BLaER1 (cell line): Measurements from ENCODE around the gene RHOH.

Source experiments
- H3K27ac ChIP-seq: shearing (Covaris generic); formaldehyde crosslinking; 2 replicates; pipeline ENCODE4 v1.8.1; 2022
- H3K27me3 ChIP-seq: shearing (Covaris generic); formaldehyde crosslinking; 2 replicates; pipeline ENCODE4 v1.8.1; 2022
- H3K36me3 ChIP-seq: shearing (Covaris generic); formaldehyde crosslinking; 2 replicates; pipeline ENCODE4 v1.8.1; 2022
- H3K4me1 ChIP-seq: shearing (Covaris generic); formaldehyde crosslinking; 2 replicates; pipeline ENCODE4 v1.8.1; 2022
- H3K4me2 ChIP-seq: shearing (Covaris generic); formaldehyde crosslinking; 2 replicates; pipeline ENCODE4 v1.8.1; 2022
- H3K4me3 ChIP-seq: shearing (Covaris generic); formaldehyde crosslinking; 2 replicates; pipeline ENCODE4 v1.8.1; 2022
- H3K9ac ChIP-seq: shearing (Covaris generic); formaldehyde crosslinking; 2 replicates; pipeline ENCODE4 v1.8.1; 2022
- H3K9me3 ChIP-seq: shearing (Covaris generic); formaldehyde crosslinking; 2 replicates; pipeline ENCODE4 v1.8.1; 2022
- H4K20me1 ChIP-seq: shearing (Covaris generic); formaldehyde crosslinking; 2 replicates; pipeline ENCODE4 v1.8.1; 2022
- Cebpa-rat ChIP-seq: shearing (Covaris generic); IDR thresholded peaks from 2 replicates; pipeline ENCODE4 v1.8.1; 2022

The RHOH gene

DNA sequence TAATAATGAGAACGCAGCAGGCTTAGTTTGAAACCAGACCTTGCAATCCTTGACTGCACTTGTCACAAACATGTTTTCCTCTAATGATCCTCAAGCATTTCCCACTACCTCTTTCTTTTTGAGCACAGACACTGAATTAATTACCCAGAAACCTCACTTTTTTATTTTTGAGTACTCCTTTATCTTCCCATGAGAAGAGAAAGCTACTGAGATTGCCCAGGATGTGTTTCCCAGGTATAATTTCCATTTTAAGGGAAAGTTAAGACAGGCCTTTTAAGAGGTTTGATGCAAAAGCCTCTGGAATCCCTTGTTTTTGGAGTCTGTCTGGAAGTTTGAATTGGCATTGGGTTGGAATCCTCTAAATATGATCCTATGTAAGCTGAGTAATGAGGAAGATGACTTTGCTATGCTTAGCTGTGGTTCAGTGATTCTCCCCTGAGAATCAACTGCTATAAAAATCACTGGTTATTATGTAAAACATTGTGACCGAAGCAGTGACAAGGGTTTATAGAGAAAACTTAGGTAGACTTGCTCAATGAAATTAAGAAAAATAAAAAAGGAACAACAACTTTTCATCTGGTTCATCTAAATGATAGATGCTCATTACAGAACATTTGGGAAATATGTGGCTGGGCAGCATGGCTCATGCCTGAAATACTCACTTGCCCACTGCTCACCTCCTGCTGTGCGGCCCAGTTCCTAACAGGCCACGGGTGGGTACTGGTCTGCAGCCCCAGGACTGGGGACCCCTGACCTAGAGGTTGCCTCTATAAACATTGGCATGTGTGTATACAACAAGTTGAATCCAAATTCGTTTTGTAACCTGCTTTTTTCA lies 10.8 kb upstream of the RHOH start:
- H3K4me2 ChIP-seq, result peak overlapping the region; percentile 72
- peaks cover 52% of the 10 kb centered on the region for H3K4me1 ChIP-seq
- no peak for TF ChIP-seq Cebpa-rat
- peak overlapping the region; percentile 17; the same call in 1 of the 2 replicates for H3K9ac ChIP-seq
- no peaks in the 10 kb centered on the region for H3K27me3 ChIP-seq
- H3K9me3 ChIP-seq, result no peaks in the 10 kb centered on the region
- peak overlapping the region; percentile 23; the same call in 1 of the 2 replicates for H3K4me3 ChIP-seq
- peak overlapping the region; percentile 46; the same call in 1 of the 2 replicates for H3K27ac ChIP-seq
- no peaks in the 10 kb centered on the region for H3K36me3 ChIP-seq
- no peaks in the 10 kb centered on the region for H4K20me1 ChIP-seq

DNA sequence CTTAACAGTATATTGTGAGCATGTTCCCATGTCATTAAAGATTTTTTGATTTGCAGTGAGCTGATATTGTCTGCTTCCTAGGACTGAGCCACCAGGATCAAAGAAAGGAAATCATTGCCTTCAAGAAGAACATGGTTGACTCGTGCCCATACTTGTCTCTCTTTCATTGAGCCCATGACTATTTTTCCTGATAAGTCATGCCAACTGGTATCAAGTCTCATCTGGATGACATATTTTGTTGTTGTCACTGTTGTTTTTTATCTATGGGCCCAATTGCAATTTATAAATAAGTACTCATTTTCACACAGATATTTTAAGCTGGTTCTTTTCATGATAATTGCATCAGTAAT lies 10.2 kb upstream of the RHOH start:
- Histone ChIP-seq H3K4me3 (no peak overlapping the region), H3K27ac (peak overlapping the region; percentile 46; the same call in 1 of the 2 replicates), H3K4me2 (peak overlapping the region; percentile 72), H3K36me3 (no peaks in the 10 kb centered on the region), H3K9me3 (no peaks in the 10 kb centered on the region), H3K4me1 (peaks cover 56% of the 10 kb centered on the region), H3K9ac (no peak overlapping the region), H3K27me3 (no peaks in the 10 kb centered on the region), H4K20me1 (no peaks in the 10 kb centered on the region)
- TF ChIP-seq Cebpa-rat, result no peak

DNA sequence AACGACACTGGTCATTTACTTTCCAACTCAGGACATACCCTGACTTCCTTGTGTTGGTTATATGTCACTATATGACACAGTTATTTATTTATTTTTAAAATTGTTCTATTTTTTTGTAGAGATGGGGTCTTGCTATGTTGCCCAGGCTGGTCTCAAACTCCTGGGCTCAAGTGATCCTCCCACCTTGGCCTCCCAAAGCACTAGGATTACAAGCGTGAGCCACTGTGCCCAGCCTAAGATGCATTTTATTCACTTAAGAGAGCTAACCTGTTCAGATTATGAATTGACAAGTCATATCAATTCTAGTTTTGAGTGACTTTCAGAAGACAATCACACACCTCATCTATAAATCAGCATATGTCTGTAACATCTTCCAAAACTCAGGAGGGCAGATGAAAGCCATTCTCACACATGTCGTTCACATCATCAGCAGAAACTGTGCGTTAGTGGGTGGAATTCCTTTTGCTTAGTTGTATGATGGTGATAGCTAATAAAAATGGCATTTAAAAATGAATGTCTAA lies 9.4 kb upstream of the RHOH start:
- Histone ChIP-seq H3K9ac (no peak overlapping the region), H3K4me3 (no peak overlapping the region), H3K9me3 (no peaks in the 10 kb centered on the region), H3K4me2 (no peak overlapping the region), H3K27me3 (no peaks in the 10 kb centered on the region), H3K4me1 (peaks cover 56% of the 10 kb centered on the region), H3K36me3 (no peaks in the 10 kb centered on the region), H3K27ac (no peak overlapping the region), H4K20me1 (no peaks in the 10 kb centered on the region)
- no peak for TF ChIP-seq Cebpa-rat

DNA sequence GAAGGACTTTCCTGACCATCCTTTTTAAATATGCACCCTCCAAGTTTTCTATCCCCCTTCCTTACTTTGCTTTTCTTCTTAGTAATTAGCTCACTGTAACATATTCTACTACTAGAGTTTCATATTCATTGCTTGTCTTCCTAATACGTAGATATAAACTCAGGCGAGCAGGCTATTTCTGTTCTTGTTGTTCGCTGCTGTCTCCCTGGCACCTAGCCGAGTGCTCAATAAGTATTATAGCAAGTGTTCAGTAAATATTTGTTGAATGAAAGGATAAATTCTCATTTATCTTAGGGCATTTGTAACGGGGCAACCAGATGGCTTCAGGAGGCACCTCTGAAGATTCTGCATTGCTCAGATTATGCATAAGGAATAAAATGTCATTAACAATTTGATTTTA lies 6.8 kb upstream of the RHOH start:
- no peak overlapping the region for H3K9ac ChIP-seq
- no peak overlapping the region for H3K4me2 ChIP-seq
- no peak overlapping the region for H3K4me3 ChIP-seq
- no peaks in the 10 kb centered on the region for H3K27me3 ChIP-seq
- peaks cover 65% of the 10 kb centered on the region for H3K4me1 ChIP-seq
- H4K20me1 ChIP-seq, result no peaks in the 10 kb centered on the region
- no peak for TF ChIP-seq Cebpa-rat
- H3K36me3 ChIP-seq, result no peaks in the 10 kb centered on the region
- H3K27ac ChIP-seq, result no peak overlapping the region
- H3K9me3 ChIP-seq, result no peaks in the 10 kb centered on the region

DNA sequence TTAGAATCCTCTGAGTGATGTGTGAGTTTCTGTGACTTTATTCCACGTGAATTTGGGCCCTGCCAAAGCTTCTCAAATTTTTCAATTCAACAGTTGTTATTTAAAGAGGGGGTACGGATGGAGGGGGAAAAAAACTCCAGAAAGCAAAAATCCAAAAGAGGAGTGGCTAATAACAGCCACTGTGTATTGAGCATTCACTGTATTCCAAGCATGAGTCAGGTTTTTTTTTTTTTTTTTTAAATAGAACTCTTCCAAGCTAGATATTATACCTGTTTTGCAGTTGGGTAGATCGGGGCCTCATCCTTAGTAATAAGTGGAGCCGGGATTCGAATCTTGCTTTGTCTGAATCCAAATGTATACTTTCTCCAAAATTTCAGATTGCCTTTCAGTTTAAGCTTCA lies 6.4 kb upstream of the RHOH start:
- no peak overlapping the region for H3K4me3 ChIP-seq
- no peaks in the 10 kb centered on the region for H3K27me3 ChIP-seq
- H3K9ac ChIP-seq, result no peak overlapping the region
- H3K4me2 ChIP-seq, result 0 out of 2 replicates have a peak overlapping the region, but pooled peaks have one; percentile 97
- H4K20me1 ChIP-seq, result no peaks in the 10 kb centered on the region
- H3K4me1 ChIP-seq, result peaks cover 67% of the 10 kb centered on the region
- no peaks in the 10 kb centered on the region for H3K9me3 ChIP-seq
- H3K27ac ChIP-seq, result no peak overlapping the region
- TF ChIP-seq Cebpa-rat, result no peak
- H3K36me3 ChIP-seq, result no peaks in the 10 kb centered on the region

DNA sequence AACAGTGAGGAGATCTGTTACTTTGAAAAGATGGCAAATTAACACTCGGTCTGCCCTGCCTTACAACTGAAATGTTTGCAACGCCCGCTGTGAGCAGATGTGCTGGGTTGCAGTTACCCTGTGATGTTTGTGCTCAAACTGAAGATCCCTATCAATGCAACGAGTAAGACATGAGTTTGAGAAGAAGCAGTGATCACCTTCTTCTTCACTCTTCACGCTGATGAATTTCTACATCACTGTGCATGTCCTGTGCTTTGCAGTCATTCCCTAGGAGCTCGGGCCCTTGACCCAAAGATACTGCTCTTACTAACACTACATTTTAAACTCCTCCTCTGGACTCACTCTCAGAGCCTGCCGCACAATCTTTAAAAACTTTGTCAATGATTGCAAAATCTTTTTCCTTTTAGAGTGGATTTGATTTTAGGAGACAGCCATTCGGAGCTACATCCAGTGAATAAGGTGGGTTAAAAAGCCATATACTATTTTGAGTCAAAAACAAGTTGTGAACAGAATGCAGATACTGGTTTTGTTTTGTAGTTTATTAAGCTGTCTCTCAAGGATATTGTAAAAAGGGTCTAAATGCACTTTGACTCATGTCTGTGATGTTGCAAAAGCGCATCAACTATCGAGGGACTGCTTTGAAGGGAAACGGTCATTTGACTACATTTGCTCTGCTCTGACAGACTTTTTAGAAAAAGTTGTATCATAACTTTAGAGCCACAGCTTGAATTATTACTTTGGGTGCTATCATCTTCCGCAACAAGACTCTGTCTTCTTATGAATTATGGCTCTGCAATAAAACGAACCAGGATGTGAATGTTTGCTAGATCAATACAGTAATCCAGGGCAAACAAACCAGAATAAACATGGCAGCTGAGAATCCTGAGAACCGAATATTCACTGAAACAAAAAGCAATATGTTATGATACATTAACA lies 5.7 kb upstream of the RHOH start:
- H3K27ac ChIP-seq, result no peak overlapping the region
- H3K4me1 ChIP-seq, result peaks cover 67% of the 10 kb centered on the region
- H3K4me2 ChIP-seq, result peak overlapping the region; percentile 97

DNA sequence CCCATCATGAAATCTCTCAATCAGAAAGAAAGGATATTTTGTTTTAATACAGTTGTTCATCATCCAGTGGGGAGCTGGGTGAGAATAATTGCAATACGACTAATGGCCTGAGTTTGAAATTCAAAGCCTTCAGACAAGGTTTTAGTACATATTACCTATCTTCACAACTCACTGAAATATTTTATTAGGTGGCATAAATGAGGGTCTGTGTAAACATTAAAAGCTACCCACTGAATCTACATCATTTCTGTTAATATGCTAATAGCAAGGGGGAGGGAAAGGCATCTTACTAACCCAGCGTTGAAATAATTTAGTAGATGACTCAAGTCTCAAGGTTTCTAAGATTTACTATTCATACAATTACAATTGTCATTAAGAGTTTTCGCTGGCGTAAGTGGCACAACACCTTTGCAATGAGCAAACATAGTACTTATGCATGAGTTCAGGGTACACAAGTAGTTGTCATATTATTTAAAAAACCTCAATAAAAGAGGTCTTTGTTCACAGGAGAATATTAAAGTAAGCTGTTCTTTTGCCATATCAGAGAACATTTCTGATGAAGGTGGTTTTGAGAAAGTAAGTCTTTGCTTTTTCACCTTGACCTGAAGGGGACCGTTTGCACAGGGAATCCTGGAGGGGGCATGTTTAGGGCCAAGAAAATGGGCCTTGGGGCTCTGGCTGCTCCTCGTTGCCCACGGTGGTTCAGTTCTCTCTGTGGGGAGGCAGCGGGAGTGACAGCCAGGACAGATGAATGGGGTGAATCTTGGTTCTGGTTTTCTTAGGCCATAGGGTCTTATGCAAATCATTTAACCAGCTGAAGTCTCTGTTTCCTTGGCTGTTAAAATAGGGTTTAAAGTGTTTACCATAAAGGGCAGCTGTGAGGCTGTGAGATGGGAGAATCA lies 4.5 kb upstream of the RHOH start:
- Histone ChIP-seq H3K4me2 (peak overlapping the region; percentile 97), H3K27me3 (no peaks in the 10 kb centered on the region), H3K4me3 (peak overlapping the region; percentile 48), H3K9me3 (no peaks in the 10 kb centered on the region), H3K4me1 (peaks cover 63% of the 10 kb centered on the region), H3K9ac (peak overlapping the region; percentile 66), H3K36me3 (no peaks in the 10 kb centered on the region), H4K20me1 (no peaks in the 10 kb centered on the region), H3K27ac (peak overlapping the region; percentile 82)
- no peak for TF ChIP-seq Cebpa-rat

More for the DNA sequence above, 5.7 kb upstream of the RHOH start:
- Histone ChIP-seq H3K4me3 (no peak overlapping the region), H3K36me3 (no peaks in the 10 kb centered on the region), H3K27me3 (no peaks in the 10 kb centered on the region), H3K9ac (no peak overlapping the region), H4K20me1 (no peaks in the 10 kb centered on the region), H3K9me3 (no peaks in the 10 kb centered on the region)
- no peak for TF ChIP-seq Cebpa-rat

DNA sequence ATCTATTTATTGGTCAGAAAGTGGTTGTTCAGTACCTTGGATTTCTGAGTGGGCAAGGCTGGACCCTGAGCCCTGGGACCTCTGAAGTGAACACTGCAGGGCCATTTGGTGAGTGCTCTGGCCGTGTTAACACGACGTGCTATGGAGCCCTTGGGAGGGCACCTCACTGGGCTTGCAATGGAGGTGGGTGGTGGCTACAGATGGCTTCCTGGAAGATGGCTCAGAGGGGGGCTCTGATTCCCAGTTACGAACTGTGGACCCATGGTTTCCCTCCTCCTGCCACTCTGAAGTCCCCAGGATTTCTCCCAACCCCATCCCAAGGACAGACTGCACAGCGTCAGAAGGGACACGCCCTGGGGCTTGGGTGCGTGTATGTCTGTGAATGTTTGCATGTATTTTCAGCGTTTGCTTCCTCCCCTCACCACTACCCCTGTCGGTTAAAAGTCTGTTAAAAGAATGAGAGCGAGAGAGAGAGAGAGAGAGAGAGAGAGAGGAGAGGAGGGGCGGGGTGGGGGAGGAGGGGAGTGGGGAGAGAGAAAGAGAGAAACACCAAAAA lies 3.7 kb upstream of the RHOH start:
- H3K27me3 ChIP-seq, result no peaks in the 10 kb centered on the region
- H3K27ac ChIP-seq, result peak overlapping the region; percentile 82
- H3K36me3 ChIP-seq, result no peaks in the 10 kb centered on the region
- no peak for TF ChIP-seq Cebpa-rat
- 0 out of 2 replicates have a peak, but pooled peaks cover under 1% of the 10 kb centered on the region for H4K20me1 ChIP-seq
- peak overlapping the region; percentile 48 for H3K4me3 ChIP-seq
- H3K4me2 ChIP-seq, result peak overlapping the region; percentile 97
- H3K9ac ChIP-seq, result peak overlapping the region; percentile 66
- peaks cover 65% of the 10 kb centered on the region for H3K4me1 ChIP-seq
- H3K9me3 ChIP-seq, result no peaks in the 10 kb centered on the region
